SU-DHL-6 (cell line): ENCODE results near the gene ANAPC2.

Source experiments
- EZH2phosphoT487 ChIP-seq: fragments of 200-600 bp; sonication (generic), shearing (Covaris generic); conservative IDR thresholded peaks from 2 replicates; pipeline ENCODE4 v1.6.1; 2018; ENCODE audit warnings: mild to moderate bottlenecking, antibody characterized with exemption, low read length, moderate library complexity, mixed read lengths
- TF ChIP-seq, protein P1 (sequence below): fragments of 200-600 bp; sonication (generic); IDR thresholded peaks from one replicate; pipeline ENCODE4 v1.5.1; 2017; ENCODE audit warnings: antibody characterized with exemption, mild to moderate bottlenecking, low read length, moderate library complexity; ENCODE audit not compliant: insufficient read depth, poor library complexity, severe bottlenecking

DNA sequence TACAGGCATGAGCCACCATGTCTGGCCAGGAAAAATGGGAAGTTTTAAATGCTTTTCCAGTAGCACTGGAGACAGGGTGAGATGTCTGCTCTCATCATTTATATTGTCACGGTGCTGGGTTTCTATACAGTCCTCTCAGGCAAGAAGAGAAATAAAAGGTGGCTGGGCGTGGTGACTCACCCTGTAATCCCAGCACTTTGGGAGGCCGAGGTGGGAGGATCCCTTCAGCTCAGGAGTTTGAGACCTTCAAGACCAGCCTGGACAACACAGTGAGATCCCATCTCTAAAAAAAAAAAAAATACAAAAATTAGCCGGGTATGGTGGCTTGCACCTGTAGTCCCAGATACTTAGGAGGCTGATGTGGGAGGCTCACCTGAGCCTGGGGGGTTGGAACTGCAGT is 54.2 kb downstream of the ANAPC2 start:
- TF ChIP-seq, protein P1, sequence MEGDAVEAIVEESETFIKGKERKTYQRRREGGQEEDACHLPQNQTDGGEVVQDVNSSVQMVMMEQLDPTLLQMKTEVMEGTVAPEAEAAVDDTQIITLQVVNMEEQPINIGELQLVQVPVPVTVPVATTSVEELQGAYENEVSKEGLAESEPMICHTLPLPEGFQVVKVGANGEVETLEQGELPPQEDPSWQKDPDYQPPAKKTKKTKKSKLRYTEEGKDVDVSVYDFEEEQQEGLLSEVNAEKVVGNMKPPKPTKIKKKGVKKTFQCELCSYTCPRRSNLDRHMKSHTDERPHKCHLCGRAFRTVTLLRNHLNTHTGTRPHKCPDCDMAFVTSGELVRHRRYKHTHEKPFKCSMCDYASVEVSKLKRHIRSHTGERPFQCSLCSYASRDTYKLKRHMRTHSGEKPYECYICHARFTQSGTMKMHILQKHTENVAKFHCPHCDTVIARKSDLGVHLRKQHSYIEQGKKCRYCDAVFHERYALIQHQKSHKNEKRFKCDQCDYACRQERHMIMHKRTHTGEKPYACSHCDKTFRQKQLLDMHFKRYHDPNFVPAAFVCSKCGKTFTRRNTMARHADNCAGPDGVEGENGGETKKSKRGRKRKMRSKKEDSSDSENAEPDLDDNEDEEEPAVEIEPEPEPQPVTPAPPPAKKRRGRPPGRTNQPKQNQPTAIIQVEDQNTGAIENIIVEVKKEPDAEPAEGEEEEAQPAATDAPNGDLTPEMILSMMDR, result no peak
- TF ChIP-seq EZH2phosphoT487, result no peak
